ENCODE measurements around the gene PRTN3. TPM values are rescaled to one million over a fixed set of nuclear protein-coding genes. Genes with fewer than 3 reads are reported as not detected.
"Not testable (repeated sequence)": the region's sequence is repeated elsewhere in the genome, so short reads cannot be mapped to it uniquely, and the experiment has no call there.

PRTN3 gene
- total RNA-seq, 4 donors from 2014 or later, result not detected

DNA sequence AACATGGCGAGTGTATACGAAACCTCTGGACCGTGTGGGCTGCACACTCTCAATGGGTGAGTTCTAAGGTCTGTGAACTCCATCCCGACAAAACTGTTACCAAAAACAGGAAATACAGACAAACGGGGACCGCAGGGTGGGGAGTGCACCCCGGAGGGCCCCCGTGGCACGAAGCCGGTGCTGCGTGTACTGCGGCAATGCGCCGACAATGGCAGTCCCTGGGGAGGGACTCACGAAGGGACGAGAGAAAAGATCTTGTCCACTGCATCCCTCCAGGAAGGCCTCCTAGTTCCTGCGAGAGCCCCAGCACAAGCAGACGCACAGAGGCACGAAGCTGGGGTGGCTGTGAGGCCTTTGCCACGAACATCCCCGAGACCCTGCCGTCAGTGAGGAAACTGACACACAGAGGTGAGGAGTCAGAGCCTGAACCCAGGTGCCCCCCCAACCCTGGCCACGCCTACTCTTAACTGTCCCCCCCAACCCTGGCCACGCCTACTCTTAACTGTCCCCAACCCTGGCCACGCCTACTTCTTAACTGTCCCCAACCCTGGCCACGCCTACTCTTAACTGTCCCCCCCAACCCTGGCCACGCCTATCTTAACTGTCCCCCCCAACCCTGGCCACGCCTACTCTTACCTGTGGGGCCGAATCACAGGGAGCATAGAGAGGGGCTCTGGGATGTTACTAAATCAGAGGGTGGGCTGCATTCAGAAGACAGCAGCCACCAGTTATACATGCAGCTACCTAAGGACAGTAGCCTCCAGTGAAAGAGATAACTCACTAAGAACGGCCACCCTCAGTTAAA, 48.0 kb downstream of the PRTN3 start:
- intact Hi-C loops (cut with DNase I), result no loop called here
- TF ChIP-seq, protein P1, sequence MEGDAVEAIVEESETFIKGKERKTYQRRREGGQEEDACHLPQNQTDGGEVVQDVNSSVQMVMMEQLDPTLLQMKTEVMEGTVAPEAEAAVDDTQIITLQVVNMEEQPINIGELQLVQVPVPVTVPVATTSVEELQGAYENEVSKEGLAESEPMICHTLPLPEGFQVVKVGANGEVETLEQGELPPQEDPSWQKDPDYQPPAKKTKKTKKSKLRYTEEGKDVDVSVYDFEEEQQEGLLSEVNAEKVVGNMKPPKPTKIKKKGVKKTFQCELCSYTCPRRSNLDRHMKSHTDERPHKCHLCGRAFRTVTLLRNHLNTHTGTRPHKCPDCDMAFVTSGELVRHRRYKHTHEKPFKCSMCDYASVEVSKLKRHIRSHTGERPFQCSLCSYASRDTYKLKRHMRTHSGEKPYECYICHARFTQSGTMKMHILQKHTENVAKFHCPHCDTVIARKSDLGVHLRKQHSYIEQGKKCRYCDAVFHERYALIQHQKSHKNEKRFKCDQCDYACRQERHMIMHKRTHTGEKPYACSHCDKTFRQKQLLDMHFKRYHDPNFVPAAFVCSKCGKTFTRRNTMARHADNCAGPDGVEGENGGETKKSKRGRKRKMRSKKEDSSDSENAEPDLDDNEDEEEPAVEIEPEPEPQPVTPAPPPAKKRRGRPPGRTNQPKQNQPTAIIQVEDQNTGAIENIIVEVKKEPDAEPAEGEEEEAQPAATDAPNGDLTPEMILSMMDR (IDR thresholded peaks at IDR 0.05), result no peak
- TF ChIP-seq POLR2A (IDR thresholded peaks at IDR 0.05), result no peak
- H3K27ac ChIP-seq, result no peak overlapping the region
- DNase-seq, result no peak
- H3K4me1 ChIP-seq, result peaks cover 6% of the 10 kb centered on the region in 2 donors
- 93 to 94% methylated on average over 27 to 30 of the region's 30 CpGs for WGBS, 2 donors
- H3K4me3 ChIP-seq (replicated peaks in 1 of 3), result no peak overlapping the region
- no peaks in the 10 kb centered on the region for H3K27me3 ChIP-seq
- peaks cover 20 to 23% of the 10 kb centered on the region in 2 donors for H3K36me3 ChIP-seq
- H3K9me3 ChIP-seq, result no peaks in the 10 kb centered on the region

DNA sequence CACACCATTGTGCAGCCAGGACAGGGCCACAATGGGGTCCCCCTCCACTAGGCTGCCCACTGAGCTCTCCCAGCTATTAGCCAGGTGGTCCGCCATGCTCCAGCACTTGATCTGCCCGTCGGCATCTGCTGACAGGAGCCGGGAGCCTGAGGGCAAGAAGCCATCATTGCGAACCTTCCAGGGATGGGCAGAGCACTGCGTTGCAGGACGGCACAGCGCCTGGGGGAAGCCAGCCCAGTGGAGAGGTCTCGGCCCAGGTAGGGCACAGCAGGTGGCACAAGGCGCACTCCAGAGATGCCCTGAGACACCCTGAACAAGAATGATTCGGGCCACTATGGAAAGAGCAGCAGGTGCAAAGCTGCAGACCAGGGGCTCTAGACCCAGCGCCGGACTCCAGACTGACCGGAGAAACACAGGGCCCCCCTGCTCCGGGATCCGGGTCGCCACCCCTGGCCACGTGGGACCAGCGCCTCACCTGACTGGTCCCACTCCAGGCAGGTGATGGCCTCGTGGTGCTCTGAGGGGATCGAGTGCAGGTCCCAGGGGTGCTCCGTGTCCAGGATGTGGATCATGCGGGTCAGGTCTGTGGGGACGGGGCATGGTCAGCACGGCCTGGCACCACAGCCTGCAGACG, 49.0 kb downstream of the PRTN3 start:
- DNase-seq, result no peak
- H3K36me3 ChIP-seq, result peaks cover 20 to 21% of the 10 kb centered on the region in 2 donors
- no peak overlapping the region for H3K27ac ChIP-seq
- intact Hi-C loops (cut with DNase I), result no loop called here
- no peak for TF ChIP-seq POLR2A (IDR thresholded peaks at IDR 0.05)
- TF ChIP-seq, protein P1 (IDR thresholded peaks at IDR 0.05), result no peak
- no peak overlapping the region for H3K4me3 ChIP-seq (replicated peaks in 1 of 3)
- H3K27me3 ChIP-seq, result no peaks in the 10 kb centered on the region
- H3K4me1 ChIP-seq, result peaks cover 6% of the 10 kb centered on the region in 2 donors
- 81 to 100% methylated on average over 3 to 12 of the region's 26 CpGs for WGBS, 2 donors
- no peaks in the 10 kb centered on the region for H3K9me3 ChIP-seq

DNA sequence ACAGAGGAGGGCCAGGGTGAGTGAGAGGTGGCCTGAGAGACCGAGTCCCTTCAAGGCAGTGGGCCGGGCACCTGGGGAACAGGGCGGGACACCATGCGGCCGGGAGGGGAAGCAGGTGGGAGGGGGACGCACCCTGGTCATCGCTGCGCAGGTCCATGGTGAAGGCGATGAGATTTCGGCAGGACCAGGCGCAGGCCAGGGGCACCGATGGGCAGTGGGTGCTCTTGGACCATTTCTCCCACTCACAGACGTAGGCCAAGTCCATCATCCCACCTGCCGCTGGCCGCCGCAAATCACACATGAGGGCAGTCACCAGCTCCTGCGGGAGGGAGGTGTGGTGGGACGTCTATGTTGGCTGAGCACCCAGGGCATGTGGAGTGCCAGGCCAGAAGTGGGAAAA, 50.0 kb downstream of the PRTN3 start:
- peaks cover 14 to 15% of the 10 kb centered on the region in 2 donors for H3K36me3 ChIP-seq
- peaks cover 6% of the 10 kb centered on the region in 2 donors for H3K4me1 ChIP-seq
- no peak for DNase-seq
- no peaks in the 10 kb centered on the region for H3K9me3 ChIP-seq
- no peak overlapping the region for H3K27ac ChIP-seq
- intact Hi-C loops (cut with DNase I), result no loop called here
- WGBS, 2 donors, result 89 to 90% methylated on average over 14 to 18 of the region's 18 CpGs
- no peak for TF ChIP-seq POLR2A (IDR thresholded peaks at IDR 0.05)
- TF ChIP-seq, protein P1 (IDR thresholded peaks at IDR 0.05), result no peak
- H3K4me3 ChIP-seq (replicated peaks in 1 of 3), result no peak overlapping the region
- H3K27me3 ChIP-seq, result no peaks in the 10 kb centered on the region

DNA sequence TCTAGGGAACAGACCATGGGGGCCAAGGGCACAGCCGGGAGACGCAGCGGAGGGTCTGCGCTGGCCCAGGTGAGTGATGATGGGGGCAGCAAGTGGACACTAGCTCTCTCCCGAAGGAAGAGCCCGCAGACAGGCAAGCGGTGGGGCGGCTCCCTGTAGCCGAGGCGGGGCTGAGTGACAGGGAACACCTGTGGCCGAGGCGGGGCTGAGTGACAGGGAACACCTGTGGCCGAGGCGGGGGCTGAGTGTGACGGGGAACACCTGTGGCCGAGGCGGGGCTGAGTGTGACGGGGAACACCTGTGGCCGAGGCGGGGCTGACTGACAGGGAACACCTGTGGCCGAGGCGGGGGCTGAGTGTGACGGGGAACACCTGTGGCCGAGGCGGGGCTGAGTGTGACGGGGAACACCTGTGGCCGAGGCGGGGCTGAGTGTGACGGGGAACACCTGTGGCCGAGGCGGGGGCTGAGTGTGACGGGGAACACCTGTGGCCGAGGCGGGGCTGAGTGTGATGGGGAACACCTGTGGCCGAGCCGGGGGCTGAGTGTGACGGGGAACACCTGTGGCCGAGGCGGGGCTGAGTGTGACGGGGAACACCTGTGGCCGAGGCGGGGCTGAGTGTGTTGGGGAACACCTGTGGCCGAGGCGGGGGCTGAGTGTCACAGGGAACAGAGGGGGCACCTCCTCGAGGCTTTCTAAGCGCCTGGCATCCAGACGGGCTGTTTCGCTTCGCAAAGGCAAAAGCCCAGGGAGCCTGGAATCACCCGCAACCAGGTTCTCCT, 50.8 kb downstream of the PRTN3 start:
- H3K27me3 ChIP-seq; H3K4me1 ChIP-seq; DNase-seq; H3K27ac ChIP-seq; H3K9me3 ChIP-seq; intact Hi-C loops (cut with DNase I): not testable (repeated sequence)
- Histone ChIP-seq H3K36me3 (peaks cover 6 to 13% of the 10 kb centered on the region in 2 donors), H3K4me3 (replicated peaks in 1 of 3) (peak overlapping the region in 1 of 3 donors; percentile 78)
- WGBS, 2 donors, result 84 to 87% methylated on average over 21 to 25 of the region's 50 CpGs

DNA sequence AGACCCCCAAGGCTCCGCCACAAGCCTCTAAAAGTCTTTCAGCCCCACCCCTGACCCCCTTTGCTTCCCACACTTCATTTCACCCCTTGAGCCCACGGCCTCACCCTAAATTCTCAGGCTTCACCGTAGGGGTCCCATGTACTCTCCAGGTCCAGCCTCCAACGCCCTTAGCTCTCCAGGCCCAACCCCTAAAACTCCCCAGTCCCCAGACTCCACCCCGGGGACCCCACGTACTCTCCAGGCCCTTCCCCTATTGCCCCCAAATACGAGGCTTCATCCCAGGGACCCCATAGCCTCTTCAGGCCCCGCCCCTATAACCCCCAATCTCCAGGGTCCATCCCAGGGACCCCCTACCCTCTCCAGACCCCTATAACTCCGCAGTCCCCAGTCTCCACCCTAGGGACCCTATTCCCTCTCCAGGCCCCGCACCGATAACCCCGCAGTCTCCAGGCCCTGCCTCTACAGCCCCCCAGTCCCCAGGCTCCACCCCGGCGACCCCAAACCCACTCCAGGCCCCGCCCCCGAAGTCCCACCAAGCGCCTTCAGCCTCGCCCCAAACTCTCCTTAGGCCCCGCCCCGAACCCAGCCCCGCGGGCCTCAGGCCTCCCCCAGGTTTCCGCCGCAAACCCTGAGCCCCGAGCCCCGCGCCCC, 51.6 kb downstream of the PRTN3 start:
- Histone ChIP-seq H3K9me3 (no peaks in the 10 kb centered on the region), H3K27ac (peak overlapping the region; percentile 71 to 94 (median 90)), H3K4me1 (peaks cover 6% of the 10 kb centered on the region in 2 donors), H3K27me3 (no peaks in the 10 kb centered on the region), H3K36me3 (peaks cover 6 to 8% of the 10 kb centered on the region in 2 donors), H3K4me3 (replicated peaks in 1 of 3) (peak overlapping the region; percentile 36 to 83 (median 78))
- 6 to 7% methylated on average over 15 to 20 of the region's 27 CpGs for WGBS, 2 donors
- intact Hi-C loops (cut with DNase I), result no loop called here
- no peak for DNase-seq
- TF ChIP-seq POLR2A (IDR thresholded peaks at IDR 0.05), result no peak
- TF ChIP-seq, protein P1 (IDR thresholded peaks at IDR 0.05), result no peak
